GM21423 (cell line): ENCODE data around the gene ZEB2.

Experiments used
- ATAC-seq: cut with Tn5 transposase; IDR thresholded peaks from one replicate; pipeline ENCODE4 v1.9.1; 2021; ENCODE audit warnings: mild to moderate bottlenecking, moderate library complexity; ENCODE audit not compliant: unreplicated experiment

The ZEB2 gene

DNA sequence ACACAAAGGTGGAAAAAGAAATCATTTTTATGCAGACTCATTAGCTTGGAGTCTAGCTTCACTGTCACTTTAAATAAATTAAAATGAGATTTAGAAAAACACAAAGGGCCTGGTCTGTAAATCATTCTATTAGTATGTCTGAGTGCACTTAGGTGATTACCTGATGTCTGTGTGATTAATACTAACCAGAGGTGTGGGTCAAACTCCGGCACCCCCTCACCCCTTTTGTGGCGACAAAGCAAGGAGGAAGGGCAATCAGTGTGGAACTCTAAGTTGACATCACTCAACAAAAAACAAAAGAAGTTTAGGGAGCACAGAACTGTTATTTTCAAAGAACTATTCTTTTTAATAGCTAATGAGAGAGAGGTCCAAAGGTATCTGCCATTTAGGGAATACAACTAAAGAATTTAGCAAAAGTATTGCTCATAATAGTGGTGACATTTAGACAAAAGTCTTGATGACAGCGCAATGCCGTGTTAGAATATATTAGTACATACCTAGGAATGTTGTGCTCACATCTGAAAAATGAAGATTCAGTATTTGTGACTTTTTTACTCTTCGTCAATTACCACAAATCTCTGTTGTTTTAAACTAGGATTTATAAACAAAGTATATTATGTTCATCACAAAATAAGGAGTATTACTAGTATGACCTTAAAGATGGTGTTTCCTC is 66.3 kb downstream of the ZEB2 start:
- ATAC-seq: no peak

DNA sequence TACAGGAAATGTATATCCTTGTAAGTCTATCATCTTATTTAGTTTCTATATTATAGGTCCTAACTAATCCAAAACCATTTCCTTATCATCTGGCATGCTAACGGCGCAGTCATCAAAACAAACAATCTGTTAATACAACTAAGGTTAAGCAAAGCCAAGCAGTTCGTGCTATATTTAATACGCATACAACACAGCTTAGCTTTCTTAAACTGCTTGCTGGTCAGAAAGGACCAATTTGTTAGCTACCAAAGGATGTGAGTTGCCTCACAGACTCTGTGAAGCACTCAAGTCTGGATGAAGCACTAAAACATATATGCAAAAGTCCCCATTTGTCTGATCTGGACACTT is 67.0 kb downstream of the ZEB2 start:
- ATAC-seq: no peak

GRCh38 chr2:144452169-144452988 is 67.5 kb downstream of the ZEB2 start:
- no peak for ATAC-seq

- ATAC-seq: no peak
Observed at GRCh38 chr2:144451443-144451842, 68.5 kb downstream of the ZEB2 start.

- no peak for ATAC-seq
Observed at GRCh38 chr2:144449028-144449406, 70.9 kb downstream of the ZEB2 start.

DNA sequence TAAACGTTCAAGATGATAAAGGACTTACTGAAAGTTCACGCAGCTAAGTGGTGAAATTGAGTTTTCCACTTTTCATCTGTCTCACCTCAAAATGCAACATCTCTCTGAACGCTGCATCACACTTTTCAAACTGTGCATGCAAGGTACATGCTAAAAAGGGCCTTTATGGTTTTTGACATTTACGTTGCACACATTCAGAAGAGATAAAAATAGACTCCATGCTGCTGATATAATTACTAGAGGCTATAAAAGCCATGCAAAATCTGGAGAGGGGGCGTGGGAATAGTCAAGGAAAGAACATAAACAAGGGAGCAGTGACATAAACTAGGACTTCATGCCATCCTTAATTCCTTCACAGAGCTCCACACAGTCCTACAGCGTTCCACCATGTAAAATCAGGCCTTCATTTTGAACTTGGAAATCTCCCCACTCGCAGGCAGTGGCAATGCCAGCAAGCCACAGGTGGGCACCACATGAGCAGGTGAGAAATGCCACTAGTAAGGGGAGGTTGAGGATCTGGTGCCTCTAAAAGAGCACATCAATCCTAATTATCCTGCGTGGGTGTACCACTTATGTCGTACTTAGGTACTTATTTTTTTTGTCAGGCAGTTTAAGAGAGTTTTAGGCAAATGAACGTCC is 71.4 kb downstream of the ZEB2 start:
- ATAC-seq: no peak

GRCh38 chr2:144447535-144447934 is 72.4 kb downstream of the ZEB2 start:
- ATAC-seq: no peak

GRCh38 chr2:144446136-144446535 is 73.8 kb downstream of the ZEB2 start:
- no peak for ATAC-seq

GRCh38 chr2:144445196-144445595 is 74.7 kb downstream of the ZEB2 start:
- no peak for ATAC-seq

DNA sequence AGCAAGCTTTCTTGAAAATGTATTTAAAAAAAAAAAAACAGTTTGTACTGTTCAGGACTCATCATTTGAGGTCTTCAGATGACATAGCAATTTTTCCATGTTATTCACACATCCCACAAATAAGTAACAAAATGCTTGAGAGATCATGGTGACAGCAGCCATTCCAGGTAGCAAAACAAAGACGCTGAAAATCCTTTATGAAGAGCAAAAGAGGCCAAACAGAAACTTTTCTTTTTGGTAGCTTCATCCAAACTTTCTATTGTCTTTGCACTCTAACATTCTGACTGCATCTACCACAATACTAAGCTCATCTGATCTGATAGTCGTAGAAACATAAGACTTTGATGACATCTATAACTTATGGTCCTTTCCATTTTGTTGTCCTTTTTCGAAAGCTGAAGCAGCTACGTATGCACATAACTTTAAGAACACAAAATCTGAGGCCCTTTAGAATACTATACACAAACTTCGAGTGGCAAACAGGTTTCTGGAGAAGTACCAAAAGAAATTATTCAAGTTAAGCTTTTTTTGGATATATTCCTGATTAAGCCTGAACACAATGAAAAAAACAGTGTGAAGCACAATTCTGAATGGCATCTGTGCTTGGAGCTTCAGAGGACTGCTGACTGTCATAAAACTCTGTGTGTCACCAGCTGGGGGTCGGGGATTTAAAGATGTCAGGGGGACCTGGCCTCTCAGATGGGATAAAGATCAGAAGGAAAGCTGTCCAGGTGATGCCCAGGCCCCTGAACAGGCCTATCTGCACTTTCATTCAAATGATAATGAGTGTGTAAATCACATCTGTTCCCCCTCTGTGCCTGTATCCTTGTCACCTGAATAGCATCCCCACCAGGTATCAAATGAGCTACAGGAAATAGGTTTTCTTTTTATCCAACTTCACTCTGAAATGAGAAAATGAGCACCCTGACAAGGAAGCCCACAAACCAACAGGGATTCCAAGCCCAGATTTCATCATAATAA is 75.8 kb downstream of the ZEB2 start:
- no peak for ATAC-seq

- ATAC-seq: no peak
Observed at GRCh38 chr2:144441711-144442141, 78.2 kb downstream of the ZEB2 start.

- ATAC-seq: no peak
Observed at GRCh38 chr2:144439993-144440392, 79.9 kb downstream of the ZEB2 start.

DNA sequence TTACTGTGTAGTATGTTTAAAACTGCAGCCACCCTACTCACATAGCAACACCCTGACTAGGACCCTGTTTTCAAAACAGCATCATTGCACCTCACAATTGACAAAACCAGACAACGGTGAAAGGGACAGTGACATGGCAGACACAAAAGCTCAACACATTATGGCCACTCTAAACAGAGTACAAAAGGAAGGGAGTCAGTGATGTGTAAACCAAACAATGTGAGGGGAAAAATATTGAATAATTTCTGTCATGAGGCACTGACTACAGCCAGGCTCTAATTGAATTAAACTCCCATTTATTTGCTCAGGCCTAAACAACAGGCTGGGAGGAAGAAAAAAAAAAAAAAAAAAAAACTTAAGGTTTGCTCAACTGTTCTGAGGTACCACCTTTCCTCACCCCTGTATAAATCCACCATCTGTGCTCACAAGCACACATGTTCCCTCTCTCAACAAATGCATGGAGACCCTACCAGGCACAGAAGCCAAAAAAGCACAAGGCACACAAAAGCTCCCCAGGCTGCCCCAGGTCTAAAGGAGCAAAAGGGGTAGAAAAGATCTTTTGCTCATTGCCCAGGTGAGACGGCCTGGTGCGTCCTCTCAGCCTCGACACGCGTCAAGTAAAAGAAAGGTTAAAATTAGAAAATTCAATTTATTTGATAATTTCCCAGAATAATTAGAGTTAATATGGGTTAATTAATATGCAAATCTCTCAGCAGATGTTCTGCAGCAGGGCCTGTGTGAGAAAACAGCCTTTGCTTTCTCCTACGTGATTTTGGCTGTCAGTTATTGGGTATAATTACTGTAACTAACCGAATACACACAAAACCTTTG is 80.9 kb downstream of the ZEB2 start:
- no peak for ATAC-seq

- ATAC-seq: no peak
Observed at GRCh38 chr2:144437636-144438035, 82.3 kb downstream of the ZEB2 start.

DNA sequence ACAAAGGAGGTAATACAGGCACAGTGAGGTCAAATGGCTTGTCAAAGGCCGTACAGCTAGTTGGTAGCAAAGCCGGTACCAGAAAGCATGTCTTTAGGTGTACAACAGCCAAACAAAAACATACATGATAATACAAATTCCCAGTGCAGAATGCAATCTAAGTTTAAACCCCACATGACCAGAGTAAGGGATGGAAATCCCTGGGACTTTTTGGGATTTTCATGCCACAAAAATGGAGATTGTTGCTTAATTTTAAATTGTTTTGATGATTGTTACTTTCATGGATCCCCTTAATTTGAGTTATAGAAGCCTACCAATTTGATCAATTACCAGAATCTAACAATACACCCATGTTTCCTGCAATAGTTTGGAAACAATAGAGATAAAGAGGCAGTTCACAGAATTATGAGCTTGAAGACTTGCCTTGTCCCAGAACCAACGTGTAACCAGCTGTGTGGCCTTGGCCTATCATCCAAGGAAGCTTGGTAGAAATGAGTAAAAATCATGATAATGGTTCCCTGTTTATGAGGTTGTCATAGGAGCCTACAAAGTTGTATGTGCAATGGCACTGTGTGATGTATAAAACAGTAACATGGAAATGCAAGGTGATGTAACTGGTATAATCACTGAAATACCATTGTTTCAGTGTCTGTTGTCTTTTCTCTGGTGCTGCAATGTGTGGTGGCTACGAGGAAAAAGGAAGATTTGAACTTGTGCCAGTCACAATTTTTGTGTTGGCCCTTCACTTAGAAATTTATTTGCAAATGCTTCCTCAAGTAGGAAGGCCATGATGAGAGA is 85.3 kb downstream of the ZEB2 start:
- ATAC-seq: no peak

DNA sequence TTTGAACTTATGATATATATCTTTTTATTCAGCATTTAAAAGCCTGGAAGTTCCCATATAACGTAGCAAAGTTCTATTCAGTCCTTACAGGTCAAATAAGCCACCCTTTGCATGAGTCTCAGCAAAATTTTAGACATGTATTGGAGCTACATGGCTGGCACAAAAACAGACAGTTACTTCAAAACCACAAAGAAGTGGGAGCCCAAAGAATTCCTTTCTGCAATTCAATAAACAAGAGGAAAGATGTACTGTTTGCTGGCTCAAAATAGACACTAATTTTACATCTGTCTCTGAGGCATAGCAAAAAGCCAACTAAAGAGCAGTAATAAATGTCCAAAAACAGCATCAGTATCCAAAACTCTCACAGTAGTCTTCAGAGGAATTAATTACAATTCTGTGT is 87.0 kb downstream of the ZEB2 start:
- ATAC-seq: no peak

GRCh38 chr2:144431998-144432397 is 87.9 kb downstream of the ZEB2 start:
- no peak for ATAC-seq

DNA sequence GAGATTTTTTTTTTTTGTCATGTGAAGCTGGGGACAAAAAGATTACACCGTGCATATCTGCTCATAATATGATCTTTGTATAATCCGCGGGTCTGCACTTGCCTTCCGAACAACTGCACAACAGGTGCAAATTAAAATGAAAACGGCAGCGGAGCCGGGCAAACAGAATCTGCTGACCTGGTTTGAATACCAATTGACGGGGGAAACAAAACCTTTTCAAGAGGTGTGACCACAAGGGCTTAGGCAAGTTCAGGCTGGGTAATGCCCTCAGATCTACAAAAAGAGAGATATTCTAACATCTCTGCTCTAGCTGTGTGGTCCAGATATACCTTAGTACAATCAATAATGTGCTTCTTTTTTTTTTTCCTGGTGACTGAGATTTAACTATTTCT is 88.5 kb downstream of the ZEB2 start:
- no peak for ATAC-seq

- peak; percentile 76 for ATAC-seq
Observed at GRCh38 chr2:144430722-144431391, 89.1 kb downstream of the ZEB2 start.
